Measurements from ENCODE around the gene FAM3A.

GRCh38 chrX:154534526-154535322 lies 18.7 kb upstream of the FAM3A start:
- TF ChIP-seq CTCF (conservative IDR thresholded peaks at IDR 0.05; ENCODE audit: low read length) (peak; percentile 90), EZH2phosphoT487 (IDR thresholded peaks at IDR 0.05; ENCODE audit: borderline replicate concordance, low read depth, low read length) (no peak)
